NOMO-1 (cell line): ENCODE measurements around the gene CEP83.
"Not testable (repeated sequence)": the region's sequence is repeated elsewhere in the genome, so short reads cannot be mapped to it uniquely, and the experiment has no call there.

Experiments used
- DNase-seq, 2 experiments: peaks; one replicate each; lab custom pipeline; 2025; ENCODE audit not compliant: unreplicated experiment in 2 of 2; lab: John Stamatoyannopoulos, UW

CEP83 gene

DNA sequence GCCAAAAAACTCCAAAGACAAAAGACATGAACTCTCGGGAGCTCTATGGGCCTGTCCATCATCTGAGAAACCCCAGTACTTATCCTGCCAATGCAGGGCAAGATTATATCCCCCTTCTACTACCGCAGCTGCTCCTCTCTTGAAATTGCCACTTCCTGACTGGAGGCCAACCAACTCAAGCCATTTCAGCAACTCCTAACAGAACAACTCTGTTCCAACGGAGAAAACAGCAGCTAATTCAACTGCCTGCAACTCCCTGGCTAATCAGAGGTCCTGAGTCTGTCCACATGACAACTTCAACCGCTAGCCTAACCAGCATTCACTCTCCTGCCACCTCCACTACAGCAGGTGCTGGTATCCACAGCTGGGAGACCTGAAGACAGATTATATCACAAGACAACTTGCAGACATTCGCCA is 24.1 kb downstream of the CEP83 start:
- DNase-seq: no peak

GRCh38 chr12:94434171-94434570 is 25.5 kb downstream of the CEP83 start:
- DNase-seq: no peak

DNA sequence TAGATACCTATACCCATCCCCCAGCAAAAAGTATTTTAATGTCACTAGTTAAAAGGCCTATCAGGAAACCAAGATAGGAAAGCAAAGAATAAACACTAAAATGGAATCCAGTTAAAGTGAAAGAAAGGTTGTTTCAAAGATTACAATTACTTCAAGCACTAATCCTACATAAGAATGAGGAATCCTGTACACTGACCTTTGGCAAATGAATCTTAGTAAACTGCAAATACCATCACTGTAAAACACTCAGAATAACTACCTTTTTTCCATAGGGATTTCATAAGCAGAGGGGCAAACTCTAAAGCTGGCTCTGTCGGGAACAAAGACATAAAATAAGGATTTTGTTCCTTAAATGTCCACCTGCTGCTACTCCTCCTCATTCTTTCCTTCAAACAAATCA is 25.9 kb downstream of the CEP83 start:
- DNase-seq: no peak

- DNase-seq: no peak
These were observed 29.4 kb downstream of the CEP83 start for GRCh38 chr12:94430304-94430703.

- no peak for DNase-seq
These were observed 30.0 kb downstream of the CEP83 start for GRCh38 chr12:94429633-94430032.

- DNase-seq: no peak
These were observed 30.5 kb downstream of the CEP83 start for GRCh38 chr12:94429191-94429590.

DNA sequence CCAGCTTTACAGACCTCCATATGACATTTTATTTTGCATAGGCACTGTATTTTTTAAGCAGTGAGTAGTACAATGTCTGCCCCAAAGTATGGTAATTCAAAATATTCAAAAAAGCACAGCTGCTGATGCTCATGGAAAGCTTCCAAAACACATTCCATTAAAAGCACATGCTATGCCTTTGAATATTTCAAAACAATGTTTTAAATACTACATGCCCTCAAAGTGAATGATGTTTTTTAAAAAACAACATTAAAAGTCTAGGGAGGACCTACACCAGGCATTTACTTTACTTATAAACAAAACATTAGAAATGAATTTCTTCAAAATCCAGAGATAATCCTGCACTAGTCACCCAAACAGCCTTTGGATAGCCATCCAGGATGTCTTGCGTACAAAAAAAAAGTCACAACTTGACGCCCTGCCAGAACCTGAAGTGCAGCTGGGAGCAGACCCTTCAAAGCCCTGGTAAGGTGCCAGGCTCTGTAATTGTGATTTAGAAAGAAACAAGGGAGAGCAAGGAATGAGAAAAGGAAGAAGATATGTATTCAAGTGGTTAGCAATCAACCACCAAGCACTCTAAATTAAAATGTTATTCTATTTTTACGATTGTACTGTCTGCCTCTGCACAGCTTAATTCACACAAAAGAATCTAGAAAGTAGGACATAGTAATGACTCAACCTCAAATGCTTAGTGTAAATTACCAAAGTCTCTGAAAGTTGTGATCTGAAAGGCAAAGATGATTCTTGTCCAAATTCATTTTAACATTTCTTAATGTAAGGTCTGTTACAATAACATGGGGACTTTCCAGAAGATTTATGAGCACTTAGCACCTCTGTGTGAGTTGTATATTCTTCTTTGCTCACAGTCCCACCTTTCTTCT is 31.9 kb downstream of the CEP83 start:
- DNase-seq: no peak

- DNase-seq: no peak
These were observed 33.6 kb downstream of the CEP83 start for GRCh38 chr12:94426049-94426448.

GRCh38 chr12:94424830-94425229 is 34.8 kb downstream of the CEP83 start:
- not testable (repeated sequence) for DNase-seq

GRCh38 chr12:94421868-94422740 is 37.6 kb downstream of the CEP83 start:
- DNase-seq: no peak

DNA sequence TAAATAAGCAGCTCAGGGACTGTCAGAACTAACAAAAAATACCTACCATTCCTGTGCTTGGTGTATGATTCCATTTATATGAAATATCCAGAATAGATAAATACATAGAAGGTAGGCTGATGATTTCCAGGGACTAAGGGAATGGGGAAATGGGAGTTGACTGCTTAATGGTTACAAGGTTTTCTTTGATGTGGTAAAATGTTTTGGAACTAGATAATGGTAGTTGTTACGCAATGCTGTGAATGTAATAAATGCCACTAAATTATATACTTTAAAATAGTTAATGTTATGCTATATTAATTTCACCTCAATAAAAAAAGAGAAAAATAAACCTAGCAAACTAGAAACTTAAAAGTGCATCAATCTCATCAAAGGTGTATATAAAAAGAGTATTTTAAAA is 41.1 kb downstream of the CEP83 start:
- DNase-seq: no peak

- DNase-seq: no peak
These were observed 43.1 kb downstream of the CEP83 start for GRCh38 chr12:94416613-94417012.

GRCh38 chr12:94415066-94415465 is 44.6 kb downstream of the CEP83 start:
- DNase-seq: peak in 1 of 2 experiments; percentile 24

DNA sequence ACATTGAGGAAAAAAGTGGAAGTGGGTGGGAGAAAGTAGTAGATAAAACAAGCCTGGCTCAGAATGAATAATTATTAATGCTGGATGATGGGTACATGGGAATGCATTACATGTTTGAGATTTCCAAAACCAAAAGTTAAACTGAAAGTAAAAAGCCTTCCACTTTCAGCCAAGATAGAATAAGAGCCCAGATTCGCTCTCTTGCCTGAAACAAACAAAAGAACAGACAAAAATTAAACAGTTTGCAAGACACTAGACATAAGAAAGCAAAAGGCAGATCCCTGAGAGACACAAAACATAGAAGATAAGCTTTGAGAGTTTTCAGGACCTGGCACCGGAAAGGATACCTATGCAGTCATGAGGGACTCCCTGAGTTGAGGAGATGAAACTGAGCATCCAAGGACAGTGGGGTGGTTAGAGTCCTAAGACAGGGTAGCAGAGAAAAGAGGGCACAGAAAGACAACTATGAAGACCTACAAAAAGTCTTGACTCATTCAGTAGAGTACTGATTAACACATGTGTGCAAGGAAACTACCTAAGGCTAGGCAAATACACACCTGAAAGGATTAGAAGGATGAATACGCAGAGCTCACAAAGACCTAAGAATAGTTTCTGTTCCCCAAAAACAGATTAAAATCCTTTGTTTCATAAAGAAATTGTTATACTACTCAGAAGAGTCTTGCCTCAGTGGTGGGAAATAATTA is 54.1 kb downstream of the CEP83 start:
- DNase-seq: no peak

DNA sequence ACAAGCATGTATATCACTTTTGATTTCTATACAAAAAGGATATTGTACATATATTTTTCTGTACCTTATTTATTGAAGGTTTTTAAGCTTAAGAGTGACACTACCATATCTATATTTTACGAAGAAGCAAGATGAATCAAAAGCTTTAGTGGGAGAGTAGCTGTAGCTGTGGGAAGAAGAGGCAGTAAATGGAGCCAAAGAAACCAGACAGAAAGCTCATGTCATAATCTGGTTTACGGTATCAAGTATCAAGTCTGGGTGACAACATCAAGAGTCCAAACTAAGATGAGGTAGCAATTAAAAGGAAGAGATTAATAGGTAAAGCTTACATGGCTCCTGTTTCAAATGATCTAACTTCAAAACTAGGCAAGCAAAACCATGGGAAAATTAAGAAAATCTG is 54.8 kb downstream of the CEP83 start:
- DNase-seq: no peak

GRCh38 chr12:94401326-94401725 is 58.3 kb downstream of the CEP83 start:
- DNase-seq: no peak

- not testable (repeated sequence) for DNase-seq
These were observed 61.0 kb downstream of the CEP83 start for GRCh38 chr12:94398685-94399084.

DNA sequence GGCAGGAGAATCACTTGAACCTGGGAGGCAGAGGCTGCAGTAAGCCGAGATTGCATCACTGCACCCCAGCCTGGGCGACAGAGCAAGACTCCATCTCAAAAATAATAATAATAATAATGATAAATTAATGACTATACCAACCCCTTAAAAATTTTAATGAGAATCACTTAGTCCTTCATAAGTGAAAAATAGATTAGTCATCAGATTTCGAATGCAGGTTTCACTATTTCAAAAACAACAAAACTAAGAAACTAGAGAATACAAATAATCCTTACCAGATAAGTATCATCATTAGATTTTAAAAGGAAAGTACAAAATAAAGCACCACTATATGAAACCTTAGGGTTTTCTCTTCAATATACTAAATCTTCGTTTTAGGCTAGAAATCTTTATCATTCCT is 62.3 kb downstream of the CEP83 start:
- DNase-seq: no peak

DNA sequence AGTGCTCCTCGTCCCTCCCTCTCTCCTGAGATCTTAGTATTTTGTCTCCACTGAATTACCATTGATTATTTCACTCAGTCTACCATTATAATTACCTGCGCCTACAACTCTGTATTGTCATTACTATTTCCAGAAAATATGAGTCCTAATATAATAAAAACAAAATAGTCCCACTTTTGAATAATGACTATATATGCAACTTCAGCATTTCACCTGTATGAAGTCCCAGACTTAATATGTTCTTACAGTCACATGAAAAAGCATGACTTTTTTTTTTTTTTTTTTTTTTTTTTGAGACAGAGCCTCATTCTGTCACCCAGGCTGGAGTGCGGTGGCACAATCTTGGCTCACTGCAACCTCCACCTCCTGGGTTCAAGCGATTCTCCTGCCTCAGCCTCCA is 63.7 kb downstream of the CEP83 start:
- not testable (repeated sequence) for DNase-seq

DNA sequence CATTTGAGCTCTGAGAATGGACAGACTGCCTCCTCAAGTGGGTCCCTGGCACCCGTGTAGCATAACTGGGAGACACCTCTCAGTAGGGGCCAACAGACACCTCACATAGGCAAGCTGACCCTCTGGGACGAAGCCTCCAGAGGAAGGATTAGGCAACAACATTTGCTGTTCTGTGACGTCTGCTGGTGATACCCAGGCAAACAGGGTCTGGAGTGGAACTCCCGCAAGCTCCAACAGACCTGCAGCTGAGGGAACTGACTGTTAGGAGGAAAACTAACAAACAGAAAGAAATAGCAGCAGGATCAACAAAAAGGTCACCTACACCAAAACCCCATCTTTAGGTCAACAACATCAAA is 69.6 kb downstream of the CEP83 start:
- no peak for DNase-seq

DNA sequence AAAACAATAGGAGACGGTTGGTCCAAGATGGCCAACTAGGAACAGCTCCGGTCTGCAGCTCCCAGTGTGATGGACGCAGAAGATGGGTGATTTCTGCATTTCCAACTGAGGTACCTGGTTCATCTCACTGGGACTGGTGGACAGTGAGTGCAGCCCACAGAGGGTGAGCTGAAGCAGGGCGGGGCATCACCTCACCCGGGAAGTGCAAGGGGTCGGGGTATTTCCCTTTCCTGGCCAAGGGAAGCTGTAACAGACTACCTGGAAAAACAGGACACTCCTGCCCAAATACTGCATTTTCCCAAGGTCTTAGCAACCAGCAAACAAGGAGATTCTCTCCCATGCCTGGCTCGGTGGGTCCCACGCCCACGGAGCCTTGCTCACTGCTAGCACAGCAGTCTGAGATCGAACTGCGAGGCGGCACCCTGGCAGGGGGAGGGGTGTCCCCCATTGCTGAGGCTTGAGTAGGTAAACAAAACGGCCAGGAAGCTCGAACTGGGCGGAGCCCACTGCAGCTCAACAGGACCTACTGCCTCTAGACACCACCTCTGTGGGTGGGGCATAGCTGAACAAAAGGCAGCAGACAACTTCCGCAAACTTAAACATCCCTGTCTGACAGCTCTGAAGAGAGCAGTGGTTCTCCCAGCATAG is 70.1 kb downstream of the CEP83 start:
- not testable (repeated sequence) for DNase-seq
